ENCODE results near the gene ZMIZ1. TPM values are rescaled to one million over a fixed set of nuclear protein-coding genes. Genes with fewer than 3 reads are reported as not detected.

ZMIZ1 gene
- total and polyA plus RNA-seq, 2 experiments from 2014 or later: 9.2 to 30.9 TPM

DNA sequence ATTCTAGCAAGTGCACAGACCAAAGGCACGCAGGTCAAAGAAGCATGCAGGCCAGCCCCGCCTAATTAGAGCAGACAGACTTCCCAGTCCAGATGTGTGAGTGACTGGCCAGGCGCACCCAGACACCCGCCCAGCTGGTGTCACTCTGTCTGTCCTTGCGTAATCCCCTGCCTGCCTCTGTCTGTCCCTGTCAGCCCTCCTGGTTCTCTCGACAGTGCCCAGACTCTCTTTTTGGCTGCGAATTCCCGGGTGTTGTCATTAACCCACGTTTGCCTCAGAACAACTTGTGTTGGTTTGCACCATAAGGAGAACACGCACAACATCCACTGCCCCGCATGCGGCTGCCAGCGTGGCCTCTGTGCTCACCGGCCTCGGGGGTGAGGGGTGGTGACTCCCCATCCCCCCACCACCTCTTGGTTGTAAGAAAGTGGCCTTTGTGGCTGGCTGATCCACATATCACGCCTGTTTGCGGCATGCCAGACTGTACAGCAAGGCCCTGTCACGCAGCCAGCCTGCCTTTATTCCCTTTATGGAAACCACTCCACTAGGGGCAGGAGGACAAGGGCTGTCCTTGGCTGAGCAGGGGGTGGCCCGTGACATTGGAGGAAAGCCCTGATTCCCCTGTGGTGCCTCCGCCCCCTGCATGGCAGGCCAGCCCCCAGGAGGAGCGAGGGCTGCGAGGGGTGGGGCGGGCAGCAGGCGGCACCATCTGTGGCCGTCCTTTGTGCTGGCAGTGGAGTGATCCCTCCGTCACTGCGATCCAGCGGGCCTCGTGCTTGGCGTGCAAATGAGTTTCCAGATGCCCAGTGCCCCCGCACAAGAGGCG is 205.7 kb downstream of the ZMIZ1 start (continued):
- no peak for TF ChIP-seq STAT1 (IDR thresholded peaks at IDR 0.05; ENCODE audit: unreplicated experiment)
- no peak for TF ChIP-seq POLR2AphosphoS5 (IDR thresholded peaks at IDR 0.05; ENCODE audit: low read depth)
- no peak for TF ChIP-seq ZNF331 (CRISPR knock-in tag; IDR thresholded peaks at IDR 0.05; ENCODE audit: low read depth)
- TF ChIP-seq JUNB (IDR thresholded peaks at IDR 0.05; ENCODE audit: unreplicated experiment): no peak
- TF ChIP-seq, protein P1, sequence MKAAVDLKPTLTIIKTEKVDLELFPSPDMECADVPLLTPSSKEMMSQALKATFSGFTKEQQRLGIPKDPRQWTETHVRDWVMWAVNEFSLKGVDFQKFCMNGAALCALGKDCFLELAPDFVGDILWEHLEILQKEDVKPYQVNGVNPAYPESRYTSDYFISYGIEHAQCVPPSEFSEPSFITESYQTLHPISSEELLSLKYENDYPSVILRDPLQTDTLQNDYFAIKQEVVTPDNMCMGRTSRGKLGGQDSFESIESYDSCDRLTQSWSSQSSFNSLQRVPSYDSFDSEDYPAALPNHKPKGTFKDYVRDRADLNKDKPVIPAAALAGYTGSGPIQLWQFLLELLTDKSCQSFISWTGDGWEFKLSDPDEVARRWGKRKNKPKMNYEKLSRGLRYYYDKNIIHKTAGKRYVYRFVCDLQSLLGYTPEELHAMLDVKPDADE (IDR thresholded peaks at IDR 0.05): no peak
- TF ChIP-seq EZH2phosphoT487 (IDR thresholded peaks at IDR 0.05; ENCODE audit: unreplicated experiment): no peak

DNA sequence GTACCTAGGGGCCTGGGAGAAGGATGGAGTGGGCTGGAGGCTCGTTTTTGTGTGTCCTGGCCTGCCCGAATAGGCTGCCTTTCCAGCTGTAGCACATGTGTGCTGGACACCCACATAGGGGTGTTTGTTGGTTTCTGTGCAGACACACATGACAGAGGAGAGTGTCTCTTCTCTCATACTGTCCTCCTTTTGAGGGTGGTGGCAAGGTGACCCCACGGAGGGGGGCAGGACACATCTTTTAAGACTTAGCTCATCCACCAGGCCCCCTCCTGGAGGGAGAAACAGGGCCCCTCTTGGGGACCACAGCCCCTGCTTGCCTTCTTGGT is 206.3 kb downstream of the ZMIZ1 start:
- peaks cover 18% of the 10 kb centered on the region for H3K27me3 Mint-ChIP-seq (ENCODE audit: insufficient read depth, low read depth, poor library complexity)
- H3K27ac Mint-ChIP-seq: no peak overlapping the region
- peaks cover 28% of the 10 kb centered on the region for H3K36me3 Mint-ChIP-seq (ENCODE audit: low read depth)
- no peak overlapping the region for H3K4me3 Mint-ChIP-seq
- Histone ChIP-seq H3K27me3 (ENCODE audit: insufficient read depth) (no peaks in the 10 kb centered on the region), H3K4me3 (no peak overlapping the region), H3K79me2 (replicated peaks; ENCODE audit: insufficient read depth) (no peaks in the 10 kb centered on the region), H2AFZ (no peak overlapping the region), H4K20me1 (replicated peaks; ENCODE audit: insufficient read depth) (no peaks in the 10 kb centered on the region), H3K4me2 (no peak overlapping the region), H3K9me2 (ENCODE audit: insufficient read depth) (no peaks in the 10 kb centered on the region), H3F3A (replicated peaks; ENCODE audit: low read depth) (no peaks in the 10 kb centered on the region), H3K36me3 (ENCODE audit: insufficient read depth) (no peaks in the 10 kb centered on the region), H3K27ac (ENCODE audit: low read depth) (no peak overlapping the region), H3K4me1 (ENCODE audit: insufficient read depth) (no peaks in the 10 kb centered on the region)
- TF ChIP-seq CREB1 (CRISPR knock-in tag; IDR thresholded peaks at IDR 0.05; ENCODE audit: low read depth) (no peak), ZNF331 (CRISPR knock-in tag; IDR thresholded peaks at IDR 0.05; ENCODE audit: low read depth) (no peak)
- TF ChIP-seq, protein P2, sequence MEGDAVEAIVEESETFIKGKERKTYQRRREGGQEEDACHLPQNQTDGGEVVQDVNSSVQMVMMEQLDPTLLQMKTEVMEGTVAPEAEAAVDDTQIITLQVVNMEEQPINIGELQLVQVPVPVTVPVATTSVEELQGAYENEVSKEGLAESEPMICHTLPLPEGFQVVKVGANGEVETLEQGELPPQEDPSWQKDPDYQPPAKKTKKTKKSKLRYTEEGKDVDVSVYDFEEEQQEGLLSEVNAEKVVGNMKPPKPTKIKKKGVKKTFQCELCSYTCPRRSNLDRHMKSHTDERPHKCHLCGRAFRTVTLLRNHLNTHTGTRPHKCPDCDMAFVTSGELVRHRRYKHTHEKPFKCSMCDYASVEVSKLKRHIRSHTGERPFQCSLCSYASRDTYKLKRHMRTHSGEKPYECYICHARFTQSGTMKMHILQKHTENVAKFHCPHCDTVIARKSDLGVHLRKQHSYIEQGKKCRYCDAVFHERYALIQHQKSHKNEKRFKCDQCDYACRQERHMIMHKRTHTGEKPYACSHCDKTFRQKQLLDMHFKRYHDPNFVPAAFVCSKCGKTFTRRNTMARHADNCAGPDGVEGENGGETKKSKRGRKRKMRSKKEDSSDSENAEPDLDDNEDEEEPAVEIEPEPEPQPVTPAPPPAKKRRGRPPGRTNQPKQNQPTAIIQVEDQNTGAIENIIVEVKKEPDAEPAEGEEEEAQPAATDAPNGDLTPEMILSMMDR (conservative IDR thresholded peaks at IDR 0.05; ENCODE audit: low read depth in 2 of 2): no peak
- TF ChIP-seq, protein P3, sequence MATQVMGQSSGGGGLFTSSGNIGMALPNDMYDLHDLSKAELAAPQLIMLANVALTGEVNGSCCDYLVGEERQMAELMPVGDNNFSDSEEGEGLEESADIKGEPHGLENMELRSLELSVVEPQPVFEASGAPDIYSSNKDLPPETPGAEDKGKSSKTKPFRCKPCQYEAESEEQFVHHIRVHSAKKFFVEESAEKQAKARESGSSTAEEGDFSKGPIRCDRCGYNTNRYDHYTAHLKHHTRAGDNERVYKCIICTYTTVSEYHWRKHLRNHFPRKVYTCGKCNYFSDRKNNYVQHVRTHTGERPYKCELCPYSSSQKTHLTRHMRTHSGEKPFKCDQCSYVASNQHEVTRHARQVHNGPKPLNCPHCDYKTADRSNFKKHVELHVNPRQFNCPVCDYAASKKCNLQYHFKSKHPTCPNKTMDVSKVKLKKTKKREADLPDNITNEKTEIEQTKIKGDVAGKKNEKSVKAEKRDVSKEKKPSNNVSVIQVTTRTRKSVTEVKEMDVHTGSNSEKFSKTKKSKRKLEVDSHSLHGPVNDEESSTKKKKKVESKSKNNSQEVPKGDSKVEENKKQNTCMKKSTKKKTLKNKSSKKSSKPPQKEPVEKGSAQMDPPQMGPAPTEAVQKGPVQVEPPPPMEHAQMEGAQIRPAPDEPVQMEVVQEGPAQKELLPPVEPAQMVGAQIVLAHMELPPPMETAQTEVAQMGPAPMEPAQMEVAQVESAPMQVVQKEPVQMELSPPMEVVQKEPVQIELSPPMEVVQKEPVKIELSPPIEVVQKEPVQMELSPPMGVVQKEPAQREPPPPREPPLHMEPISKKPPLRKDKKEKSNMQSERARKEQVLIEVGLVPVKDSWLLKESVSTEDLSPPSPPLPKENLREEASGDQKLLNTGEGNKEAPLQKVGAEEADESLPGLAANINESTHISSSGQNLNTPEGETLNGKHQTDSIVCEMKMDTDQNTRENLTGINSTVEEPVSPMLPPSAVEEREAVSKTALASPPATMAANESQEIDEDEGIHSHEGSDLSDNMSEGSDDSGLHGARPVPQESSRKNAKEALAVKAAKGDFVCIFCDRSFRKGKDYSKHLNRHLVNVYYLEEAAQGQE (IDR thresholded peaks at IDR 0.05; ENCODE audit: unreplicated experiment): no peak
- H3K4me1 Mint-ChIP-seq: peaks cover 5% of the 10 kb centered on the region
- no peak for DNase-seq (ENCODE audit: low spot score)
- 0 out of 3 replicates have a peak, but pooled peaks cover 5% of the 10 kb centered on the region for H3K9me3 Mint-ChIP-seq
- no peak for ATAC-seq

All from GM23338 (cell line).